K562 (cell line): ENCODE measurements around the gene HOXB4. TPM values are rescaled to one million over a fixed set of nuclear protein-coding genes. Genes with fewer than 3 reads are reported as not detected.

ENCODE experiments used
- ATAC-seq: fragments of 200-7000 bp; cut with Tn5 transposase; 3 replicates; pipeline ENCODE4 v1.9.1; 2020; ENCODE audit warnings: moderate library complexity
- Bru-seq: library from RNA; stranded (reverse); fragments of 400-500 nt; gene quantifications from one replicate; lab custom pipeline; 2021; lab: Mats Ljungman, UMichigan
- BruChase-seq, 2 experiments: library from RNA; stranded (reverse); fragments of 400-500 nt; gene quantifications; one replicate each; lab custom pipeline; 2021; lab: Mats Ljungman, UMichigan
- BruUV-seq: library from RNA; stranded (reverse); fragments of 400-500 nt; replicated peaks from 2 replicates; lab custom pipeline; 2021; lab: Mats Ljungman, UMichigan
- CTCF ChIA-PET: fragments of 300-600 bp; formaldehyde crosslinking; extraction: SDS; loops from one replicate; lab custom pipeline; 2021; ENCODE audit warnings: low intra/inter-chr PET ratio; lab: Yijun Ruan, JAX
- POLR2A ChIA-PET: fragments of 300-600, 350-650 bp; sonication (Branson Sonifier 250); formaldehyde crosslinking; extraction: SDS; loops from one replicate; lab custom pipeline; 2021; ENCODE audit warnings: antibody characterized with exemption, inconsistent platforms; lab: Yijun Ruan, JAX
- DNase-seq, 4 experiments: peaks; one replicate each; pipeline versions ENCODE4 v3.0.0 to v3.0.0-alpha.2; 2011 to 2018; ENCODE audit warnings: low spot score in 3 of 4, mixed read lengths in 3 of 4; ENCODE audit errors: extremely low read depth in 1 of 4
- FAIRE-seq: peaks from 2 replicates; lab custom pipeline; 2011; peaks lifted over from hg19 to GRCh38; lab: Jason Lieb, UNC
- H2AFZ ChIP-seq: 2 replicates; pipeline ENCODE4 v1.6.0; 2011; ENCODE audit warnings: low read depth, low read length, control low read depth, inconsistent platforms
- H3K27ac ChIP-seq: fragments of 200-600 bp; 3 replicates; pipeline ENCODE4 v1.8.0; 2011; ENCODE audit warnings: low read depth, mild to moderate bottlenecking, control low read depth, inconsistent platforms, low read length, moderate library complexity, mixed read lengths; ENCODE audit errors: extremely low read depth
- H3K27me3 ChIP-seq, 2 experiments: fragments of 300-600 bp in 1 of 2; 2 replicates in 1 of 2; 3 replicates in 1 of 2; pipeline versions ENCODE4 v1.6.0 to v1.8.0; 2011; ENCODE audit warnings: inconsistent platforms in 2 of 2, low read length in 2 of 2, mild to moderate bottlenecking in 1 of 2, mixed read lengths in 1 of 2, moderate library complexity in 1 of 2; ENCODE audit not compliant: control insufficient read depth in 2 of 2, insufficient read depth in 2 of 2
- H3K36me3 ChIP-seq: fragments of 300-600 bp; 3 replicates; pipeline ENCODE4 v1.8.0; 2011; ENCODE audit warnings: mild to moderate bottlenecking, low read length, inconsistent platforms; ENCODE audit not compliant: control insufficient read depth, insufficient read depth
- H3K4me1 ChIP-seq, 2 experiments: fragments of 200-600 bp in 1 of 2; replicated peaks in 1 of 2; 2 replicates in 1 of 2; 3 replicates in 1 of 2; pipeline versions ENCODE4 v1.5.1 to v1.8.0; 2011; ENCODE audit warnings: inconsistent platforms in 2 of 2, low read length in 2 of 2, mild to moderate bottlenecking in 1 of 2, mixed read lengths in 1 of 2, moderate library complexity in 1 of 2; ENCODE audit not compliant: control insufficient read depth in 2 of 2, insufficient read depth in 2 of 2
- H3K4me2 ChIP-seq: 2 replicates; pipeline ENCODE4 v1.6.1; 2011; ENCODE audit warnings: low read length, control low read depth, inconsistent platforms, mixed read lengths; ENCODE audit not compliant: insufficient read depth
- H3K4me3 ChIP-seq: fragments of 200-600 bp; sonication (generic), shearing (Covaris generic); 2 replicates; pipeline ENCODE4 v1.5.1; 2016; ENCODE audit warnings: control low read depth, inconsistent platforms
- H3K79me2 ChIP-seq: fragments of 200-600 bp; 3 replicates; pipeline ENCODE4 v1.8.0; 2011; ENCODE audit warnings: low read length, inconsistent platforms; ENCODE audit not compliant: control insufficient read depth, insufficient read depth
- H3K9ac ChIP-seq, 2 experiments: 2 replicates each; pipeline versions ENCODE4 v1.6.0 to v1.6.1; 2011; ENCODE audit warnings: low read depth in 2 of 2, low read length in 2 of 2, control low read depth in 1 of 2, inconsistent platforms in 1 of 2, mild to moderate bottlenecking in 1 of 2, mixed read lengths in 1 of 2; ENCODE audit not compliant: insufficient read depth in 1 of 2
- H3K9me1 ChIP-seq: one replicate; pipeline ENCODE4 v1.6.0; 2011; ENCODE audit warnings: inconsistent platforms, mild to moderate bottlenecking, low read length, moderate library complexity; ENCODE audit not compliant: control insufficient read depth, insufficient read depth
- H3K9me3 ChIP-seq: replicated peaks from 2 replicates; pipeline ENCODE4 v1.5.1; 2011; ENCODE audit warnings: low read depth, low read length, inconsistent platforms; ENCODE audit not compliant: control insufficient read depth, insufficient read depth
- H4K20me1 ChIP-seq: replicated peaks from 2 replicates; pipeline ENCODE4 v1.6.1; 2011; ENCODE audit warnings: low read length, inconsistent platforms, mixed read lengths; ENCODE audit not compliant: control insufficient read depth, insufficient read depth
- CREBBP ChIP-seq: IDR thresholded peaks from one replicate; pipeline ENCODE4 v1.6.1; 2012; ENCODE audit warnings: low read depth, mild to moderate bottlenecking, control low read depth, inconsistent platforms, low read length
- GATA2 ChIP-seq: sonication (generic); formaldehyde crosslinking; IDR thresholded peaks from 2 replicates; pipeline ENCODE4 v1.4.0; 2020; ENCODE audit warnings: mild to moderate bottlenecking, missing genetic modification reagents
- GTF2F1 ChIP-seq: IDR thresholded peaks from 2 replicates; pipeline ENCODE4 v1.6.1; 2011; ENCODE audit warnings: low read depth, low read length, improper control_type of control experiment
- RFX1 ChIP-seq: fragments of 450-650 bp; IDR thresholded peaks from 2 replicates; pipeline ENCODE4 v1.6.1; 2016; ENCODE audit warnings: mild to moderate bottlenecking, moderate library complexity
- TBP ChIP-seq: optimal IDR thresholded peaks from 2 replicates; pipeline ENCODE3; 2011; ENCODE audit warnings: low read depth, low read length, improper control_type of control experiment
- YY1 ChIP-seq, 3 experiments: IDR thresholded peaks; 2 replicates each; pipeline ENCODE4 v1.6.1; 2011; ENCODE audit warnings: low read length in 2 of 3, mild to moderate bottlenecking in 2 of 3, moderate library complexity in 2 of 3, borderline replicate concordance in 1 of 3, control low read depth in 1 of 3, low read depth in 1 of 3; ENCODE audit not compliant: insufficient read depth in 3 of 3, insufficient replicate concordance in 2 of 3, control insufficient read depth in 1 of 3, insufficient read length in 1 of 3; ENCODE audit errors: extremely low read depth in 1 of 3
- WGBS: fragments of 100-300 bp; shearing (Covaris generic); methylation state at CpG from one replicate; pipeline ENCODE4 v1.1.6; 2016; ENCODE audit warnings: low coverage, mixed read lengths; ENCODE audit not compliant: insufficient coverage; ENCODE audit errors: missing lambda C conversion rate; 5-methylcytosine and 5-hydroxymethylcytosine counted together
- in situ Hi-C: fragments of 300-500 bp; cut with MboI; formaldehyde crosslinking; loops from 4 replicates; pipeline ENCODE4 v1.15.0; 2018; ENCODE audit warnings: inconsistent platforms, mixed read lengths
- intact Hi-C: fragments of 100-400 bp; cut with micrococcal nuclease; formaldehyde crosslinking; loops from 2 replicates; pipeline ENCODE4 v1.14.2; 2022
- long read RNA-seq, 3 experiments: library from polyadenylated mRNA in 2 of 3; library from RNA in 1 of 3; unstranded in 2 of 3; stranded (forward) in 1 of 3; transcript quantifications; one replicate each; pipeline ENCODE4 v2.0.0, GENCODE V29; 2019 to 2022
- polyA minus RNA-seq, 3 experiments: library from RNA; depleted of rRNA, polyadenylated mRNA; stranded (reverse); fragments of >200 nt; gene quantifications; 2 replicates each; pipeline ENCODE4 v1.2.3, GENCODE V29; 2011
- polyA plus RNA-seq, 8 experiments: library from polyadenylated mRNA; depleted of rRNA in 4 of 8; stranded (reverse) in 5 of 8; unstranded in 3 of 8; fragments of >200 nt; fragmentation: Nextera tagmentation in 2 of 8; fragmentation: Illumina TruSeq in 1 of 8; extraction: Ambion mirVana in 2 of 8; extraction: Trizol in 1 of 8; gene quantifications; 2 replicates each; pipeline versions ENCODE4 v1.2.1 to v1.2.3, GENCODE V29; 2011 to 2014; ENCODE audit warnings: inconsistent platforms in 1 of 8, missing spikeins in 1 of 8
- total RNA-seq, 7 experiments: library from RNA; depleted of rRNA in 6 of 7; stranded (reverse); fragments of >200 nt in 6 of 7; fragmentation: Illumina TruSeq in 2 of 7; extraction: Trizol in 2 of 7; gene quantifications; 2 replicates each; pipeline versions ENCODE4 v1.2.1 to v1.2.3, GENCODE V29; 2011 to 2021; ENCODE audit warnings: low replicate concordance in 1 of 7
- TF ChIP-seq, protein P1 (sequence below): fragments of 450-650 bp; IDR thresholded peaks from 2 replicates; pipeline ENCODE4 v1.6.1; 2016; ENCODE audit warnings: missing biosample characterization, missing genetic modification characterization
- TF ChIP-seq, protein P2 (sequence below), 3 experiments: fragments of 200-800 bp in 1 of 3; fragments of 250-450 bp in 1 of 3; fragments of 450-650 bp in 1 of 3; sonication (Bioruptor Pico) in 1 of 3; sonication (Bioruptor generic) in 1 of 3; formaldehyde crosslinking in 1 of 3; IDR thresholded peaks; 2 replicates each; pipeline versions ENCODE4 v1.6.1 to v1.8.0; 2016 to 2022; ENCODE audit warnings: mild to moderate bottlenecking in 2 of 3, missing genetic modification characterization in 2 of 3, missing compliant biosample characterization in 1 of 3, moderate library complexity in 1 of 3
- TF ChIP-seq, protein P3 (sequence below): fragments of 250-450 bp; sonication (Bioruptor Pico); IDR thresholded peaks from 2 replicates; pipeline ENCODE4 v1.8.0; 2021; ENCODE audit warnings: moderate library complexity, mild to moderate bottlenecking, inconsistent platforms

HOXB4 gene
- 46.4 and 55.0 TPM in 2 replicates for total RNA-seq (2011; cell fraction: chromatin; rRNA removed; ENCODE audit: low replicate concordance)
- total RNA-seq (2011; cell fraction: nucleolus; rRNA removed) = 33.6 and 35.9 TPM in 2 replicates
- 34.9 and 40.6 TPM in 2 replicates for total RNA-seq (2011; cell fraction: nucleoplasm; rRNA removed)
- total RNA-seq (2014; rRNA removed) (23.9 and 26.4 TPM in 2 replicates), total RNA-seq (2014; rRNA removed; fragmentation: Illumina TruSeq; extraction: Trizol) (10.6 and 10.8 TPM in 2 replicates), total RNA-seq (2015; rRNA removed; fragmentation: Illumina TruSeq; extraction: Trizol) (14.6 and 14.9 TPM in 2 replicates), total RNA-seq (2021) (33.2 and 34.9 TPM in 2 replicates), polyA plus RNA-seq (2011; rRNA removed) (9.2 and 13.0 TPM in 2 replicates), polyA plus RNA-seq (2014; fragmentation: Illumina TruSeq; extraction: Trizol) (27.5 and 30.2 TPM in 2 replicates), polyA plus RNA-seq (2014; fragmentation: Nextera tagmentation; extraction: Ambion mirVana) (1 to 10 TPM; 1.6 to 2.6 TPM), polyA plus RNA-seq (2014; rRNA removed) (22.5 and 27.2 TPM in 2 replicates), polyA minus RNA-seq (2011; rRNA and poly(A)+ RNA removed) (4.4 and 4.6 TPM in 2 replicates), Bru-seq, nascent RNA (percentile 95 among the genes with signal in this experiment), BruChase-seq, experiment 1, labeled RNA remaining after a 2-hour chase (percentile 93 among the genes with signal in this experiment), BruChase-seq, experiment 2, labeled RNA remaining after a 6-hour chase (percentile 96 among the genes with signal in this experiment)
- 10.4 and 12.6 TPM in 2 replicates for polyA plus RNA-seq (2011; cell fraction: cytosol; rRNA removed)
- polyA plus RNA-seq (2011; cell fraction: nucleus; rRNA removed) = 44.4 and 69.1 TPM in 2 replicates
- polyA plus RNA-seq (2012) = 16.3 and 24.5 TPM in 2 replicates
- 5.2 and 7.6 TPM in 2 replicates for polyA minus RNA-seq (2011; cell fraction: cytosol; rRNA and poly(A)+ RNA removed)
- polyA minus RNA-seq (2011; cell fraction: nucleus; rRNA and poly(A)+ RNA removed) = 14.8 and 17.5 TPM in 2 replicates
- long read RNA-seq, experiment 1, transcript HOXB4-201 (2 exons, 3,757 nt) = major isoform, 22 of 69 reads
- long read RNA-seq, experiment 1, partial matches to known transcripts = 0 of 69 reads
- long read RNA-seq, experiment 1, other reads (novel, unspliced or antisense) = 47 of 69 reads
- long read RNA-seq, experiment 2, transcript HOXB4-201 (2 exons, 3,757 nt) = major isoform, 27 of 28 reads
- long read RNA-seq, experiment 2, partial matches to known transcripts = 0 of 28 reads
- long read RNA-seq, experiment 2, other reads (novel, unspliced or antisense) = 1 of 28 reads
- long read RNA-seq, experiment 3, partial matches to known transcripts = 0 of 1 reads
- long read RNA-seq, experiment 3, other reads (novel, unspliced or antisense) = 0 of 1 reads

DNA sequence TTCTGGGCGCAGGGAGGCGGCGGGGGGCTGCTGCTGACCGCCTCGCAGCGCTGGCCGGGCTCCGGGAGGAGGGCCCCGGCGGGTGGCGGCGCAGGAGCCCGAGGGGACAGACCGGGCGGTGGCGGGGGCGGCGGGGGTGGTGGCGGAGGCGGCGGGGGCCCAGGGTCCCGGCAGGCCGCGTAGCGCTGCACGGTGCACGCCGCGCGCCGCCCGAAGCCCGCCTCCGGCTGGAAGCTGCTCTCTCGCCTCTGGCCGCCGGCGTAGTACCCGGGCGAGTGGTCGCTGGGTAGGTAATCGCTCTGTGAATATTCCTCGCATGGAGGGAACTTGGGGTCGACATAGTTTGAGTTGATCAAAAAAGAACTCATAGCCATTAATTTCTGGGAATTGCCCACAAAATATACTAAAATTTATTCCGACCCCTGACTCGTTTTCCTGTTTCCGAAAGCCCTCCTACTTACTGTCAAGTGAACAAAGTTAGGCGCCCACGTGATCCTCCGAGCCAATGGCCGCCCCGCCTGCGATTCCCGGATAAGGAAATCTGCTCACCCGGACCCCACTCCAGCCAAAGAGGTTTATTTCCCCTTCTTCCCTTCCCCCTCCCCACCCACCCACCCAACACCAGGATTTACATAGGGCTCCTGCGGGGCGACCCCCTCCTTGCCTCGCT is at the start of gene HOXB4:
HOXB4 (minus strand) TSS at position 405 of the 670 bp plus-strand sequence; CDS start at position 374, 31 bp downstream.
- ChIA-PET POLR2A (interaction anchor here (0.6 to 1.2 kb wide), 5 partner anchors 15 to 75 kb away, joined by 3 to 5 read pairs (median 3); partner anchors contain the start of gene HOXB5), CTCF (interaction anchor here (0.6 kb wide), 1 partner anchor 12 kb away, joined by 3 read pairs; no protein-coding TSS in a partner anchor)
- under 1% methylated on average over 37 of the region's 58 CpGs for WGBS
- Histone ChIP-seq H4K20me1 (no peaks in the 10 kb centered on the region), H3K79me2 (peaks cover 98% of the 10 kb centered on the region), H3K4me3 (peak within 1 kb of the TSS; percentile 71), H3K9me1 (no peaks in the 10 kb centered on the region), H3K4me1 (peaks cover 43 to 53% of the 10 kb centered on the region in 2 experiments), H3K27ac (peak within 1 kb of the TSS; percentile 95), H3K9ac (peak within 1 kb of the TSS; percentile 95 to 97), H2AFZ (peak within 1 kb of the TSS; percentile 61; the same call in 1 of the 2 replicates), H3K4me2 (peak within 1 kb of the TSS; percentile 93), H3K27me3 (no peaks in the 10 kb centered on the region), H3K9me3 (no peaks in the 10 kb centered on the region), H3K36me3 (peaks cover 32% of the 10 kb centered on the region; the same call in 2 of the 3 replicates)
- FAIRE-seq = peak; percentile 69
- in situ Hi-C loops = no loop called here
- peak; percentile 87 to 95 (median 90) for DNase-seq
- ATAC-seq = peak; percentile 50
- BruUV-seq = no TSS peak
- intact Hi-C loops = no loop called here
- TF ChIP-seq TBP (peak; percentile 69), GTF2F1 (0 out of 2 replicates have a peak, but pooled peaks have one; percentile 20), RFX1 (no peak), GATA2 (0 out of 2 replicates have a peak, but pooled peaks have one; percentile 31), YY1 (IDR thresholded peaks at IDR 0.05; ENCODE audit: borderline replicate concordance in 1 of 3, control insufficient read depth in 1 of 3, extremely low read depth in 1 of 3, insufficient read depth in 3 of 3, insufficient read length in 1 of 3, insufficient replicate concordance in 2 of 3, low read depth in 1 of 3, low read length in 2 of 3) (peak in 2 of 3 experiments; percentile 72 to 89), CREBBP (no peak)
- TF ChIP-seq, protein P1, sequence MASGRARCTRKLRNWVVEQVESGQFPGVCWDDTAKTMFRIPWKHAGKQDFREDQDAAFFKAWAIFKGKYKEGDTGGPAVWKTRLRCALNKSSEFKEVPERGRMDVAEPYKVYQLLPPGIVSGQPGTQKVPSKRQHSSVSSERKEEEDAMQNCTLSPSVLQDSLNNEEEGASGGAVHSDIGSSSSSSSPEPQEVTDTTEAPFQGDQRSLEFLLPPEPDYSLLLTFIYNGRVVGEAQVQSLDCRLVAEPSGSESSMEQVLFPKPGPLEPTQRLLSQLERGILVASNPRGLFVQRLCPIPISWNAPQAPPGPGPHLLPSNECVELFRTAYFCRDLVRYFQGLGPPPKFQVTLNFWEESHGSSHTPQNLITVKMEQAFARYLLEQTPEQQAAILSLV (tag) = no peak
- TF ChIP-seq, protein P2, sequence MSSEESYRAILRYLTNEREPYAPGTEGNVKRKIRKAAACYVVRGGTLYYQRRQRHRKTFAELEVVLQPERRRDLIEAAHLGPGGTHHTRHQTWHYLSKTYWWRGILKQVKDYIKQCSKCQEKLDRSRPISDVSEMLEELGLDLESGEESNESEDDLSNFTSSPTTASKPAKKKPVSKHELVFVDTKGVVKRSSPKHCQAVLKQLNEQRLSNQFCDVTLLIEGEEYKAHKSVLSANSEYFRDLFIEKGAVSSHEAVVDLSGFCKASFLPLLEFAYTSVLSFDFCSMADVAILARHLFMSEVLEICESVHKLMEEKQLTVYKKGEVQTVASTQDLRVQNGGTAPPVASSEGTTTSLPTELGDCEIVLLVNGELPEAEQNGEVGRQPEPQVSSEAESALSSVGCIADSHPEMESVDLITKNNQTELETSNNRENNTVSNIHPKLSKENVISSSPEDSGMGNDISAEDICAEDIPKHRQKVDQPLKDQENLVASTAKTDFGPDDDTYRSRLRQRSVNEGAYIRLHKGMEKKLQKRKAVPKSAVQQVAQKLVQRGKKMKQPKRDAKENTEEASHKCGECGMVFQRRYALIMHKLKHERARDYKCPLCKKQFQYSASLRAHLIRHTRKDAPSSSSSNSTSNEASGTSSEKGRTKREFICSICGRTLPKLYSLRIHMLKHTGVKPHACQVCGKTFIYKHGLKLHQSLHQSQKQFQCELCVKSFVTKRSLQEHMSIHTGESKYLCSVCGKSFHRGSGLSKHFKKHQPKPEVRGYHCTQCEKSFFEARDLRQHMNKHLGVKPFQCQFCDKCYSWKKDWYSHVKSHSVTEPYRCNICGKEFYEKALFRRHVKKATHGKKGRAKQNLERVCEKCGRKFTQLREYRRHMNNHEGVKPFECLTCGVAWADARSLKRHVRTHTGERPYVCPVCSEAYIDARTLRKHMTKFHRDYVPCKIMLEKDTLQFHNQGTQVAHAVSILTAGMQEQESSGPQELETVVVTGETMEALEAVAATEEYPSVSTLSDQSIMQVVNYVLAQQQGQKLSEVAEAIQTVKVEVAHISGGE (CRISPR knock-in tag; IDR thresholded peaks at IDR 0.05) = peak in 1 of 3 experiments; percentile 27; a peak in 1 of 6 replicates
- TF ChIP-seq, protein P3, sequence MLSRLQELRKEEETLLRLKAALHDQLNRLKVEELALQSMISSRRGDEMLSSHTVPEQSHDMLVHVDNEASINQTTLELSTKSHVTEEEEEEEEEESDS = no peak
